Astrocyte (in vitro differentiated cells and primary cell): ENCODE results near the gene UTF1. TPM values are rescaled to one million over a fixed set of nuclear protein-coding genes. Genes with fewer than 3 reads are reported as not detected.

Source experiments
- DNase-seq: peaks from one replicate; pipeline ENCODE4 v3.0.0-alpha.2; 2010; ENCODE audit warnings: low read depth
- FAIRE-seq: peaks from 2 replicates; lab custom pipeline; 2011; peaks lifted over from hg19 to GRCh38; lab: Jason Lieb, UNC
- H2AFZ ChIP-seq: 2 replicates; pipeline ENCODE4 v1.6.0; 2012; ENCODE audit warnings: low read depth, low read length, inconsistent platforms
- H3K27ac ChIP-seq: 2 replicates; pipeline ENCODE4 v1.5.1; 2011; ENCODE audit warnings: low read depth, low read length, inconsistent platforms
- H3K27me3 ChIP-seq: 2 replicates; pipeline ENCODE4 v1.6.0; 2011; ENCODE audit warnings: low read length, inconsistent platforms; ENCODE audit not compliant: insufficient read depth
- H3K36me3 ChIP-seq: 2 replicates; pipeline ENCODE4 v1.5.1; 2011; ENCODE audit warnings: low read length, inconsistent platforms; ENCODE audit not compliant: insufficient read depth
- H3K4me1 ChIP-seq: 2 replicates; pipeline ENCODE4 v1.5.1; 2011; ENCODE audit warnings: low read length, inconsistent platforms; ENCODE audit not compliant: insufficient read depth
- H3K4me2 ChIP-seq: 2 replicates; pipeline ENCODE4 v1.6.0; 2012; ENCODE audit warnings: low read length, inconsistent platforms
- H3K4me3 ChIP-seq: 2 replicates; pipeline ENCODE4 v1.5.1; 2011; ENCODE audit warnings: low read depth, mild to moderate bottlenecking, low read length, inconsistent platforms; ENCODE audit not compliant: insufficient read depth
- H3K79me2 ChIP-seq: 2 replicates; pipeline ENCODE4 v1.6.0; 2012; ENCODE audit warnings: mild to moderate bottlenecking, low read length, inconsistent platforms; ENCODE audit not compliant: insufficient read depth
- H3K9ac ChIP-seq: 2 replicates; pipeline ENCODE4 v1.6.0; 2012; ENCODE audit warnings: mild to moderate bottlenecking, low read length, inconsistent platforms
- H3K9me3 ChIP-seq: 2 replicates; pipeline ENCODE4 v1.5.1; 2012; ENCODE audit warnings: low read depth, mild to moderate bottlenecking, low read length, inconsistent platforms; ENCODE audit not compliant: insufficient read depth
- H4K20me1 ChIP-seq: 2 replicates; pipeline ENCODE4 v1.6.0; 2012; ENCODE audit warnings: low read length, inconsistent platforms; ENCODE audit not compliant: insufficient read depth
- H3K27ac Mint-ChIP-seq: one replicate; pipeline ENCODE4 v1.8.0; 2021; ENCODE audit warnings: mild to moderate bottlenecking, mixed read lengths; ENCODE audit not compliant: unreplicated experiment
- H3K27me3 Mint-ChIP-seq: one replicate; pipeline ENCODE4 v1.8.0; 2021; ENCODE audit warnings: low read depth, mixed read lengths; ENCODE audit not compliant: unreplicated experiment
- H3K36me3 Mint-ChIP-seq: one replicate; pipeline ENCODE4 v1.8.0; 2021; ENCODE audit warnings: low read depth, mixed read lengths; ENCODE audit not compliant: unreplicated experiment
- H3K4me1 Mint-ChIP-seq: one replicate; pipeline ENCODE4 v1.8.0; 2021; ENCODE audit warnings: low read depth, mixed read lengths; ENCODE audit not compliant: unreplicated experiment
- H3K4me3 Mint-ChIP-seq: one replicate; pipeline ENCODE4 v1.8.0; 2021; ENCODE audit warnings: mild to moderate bottlenecking, moderate library complexity, mixed read lengths; ENCODE audit not compliant: unreplicated experiment
- H3K9me3 Mint-ChIP-seq: one replicate; pipeline ENCODE4 v1.8.0; 2021; ENCODE audit warnings: mild to moderate bottlenecking, mixed read lengths; ENCODE audit not compliant: unreplicated experiment
- EZH2 ChIP-seq: IDR thresholded peaks from 2 replicates; pipeline ENCODE4 v1.6.1; 2012; ENCODE audit warnings: mild to moderate bottlenecking, low read length, inconsistent platforms; ENCODE audit not compliant: insufficient read depth
- total RNA-seq: library from RNA; stranded (reverse); gene quantifications from 2 replicates; pipeline ENCODE4 v1.2.1, GENCODE V29; 2021
- TF ChIP-seq, protein P1 (sequence below): IDR thresholded peaks from 2 replicates; pipeline ENCODE4 v1.5.1; 2011; ENCODE audit warnings: low read depth, mild to moderate bottlenecking, inconsistent platforms, low read length, moderate library complexity; ENCODE audit not compliant: insufficient read depth

The UTF1 gene
- total RNA-seq, 1 donor from 2014 or later = 0.18 TPM

DNA sequence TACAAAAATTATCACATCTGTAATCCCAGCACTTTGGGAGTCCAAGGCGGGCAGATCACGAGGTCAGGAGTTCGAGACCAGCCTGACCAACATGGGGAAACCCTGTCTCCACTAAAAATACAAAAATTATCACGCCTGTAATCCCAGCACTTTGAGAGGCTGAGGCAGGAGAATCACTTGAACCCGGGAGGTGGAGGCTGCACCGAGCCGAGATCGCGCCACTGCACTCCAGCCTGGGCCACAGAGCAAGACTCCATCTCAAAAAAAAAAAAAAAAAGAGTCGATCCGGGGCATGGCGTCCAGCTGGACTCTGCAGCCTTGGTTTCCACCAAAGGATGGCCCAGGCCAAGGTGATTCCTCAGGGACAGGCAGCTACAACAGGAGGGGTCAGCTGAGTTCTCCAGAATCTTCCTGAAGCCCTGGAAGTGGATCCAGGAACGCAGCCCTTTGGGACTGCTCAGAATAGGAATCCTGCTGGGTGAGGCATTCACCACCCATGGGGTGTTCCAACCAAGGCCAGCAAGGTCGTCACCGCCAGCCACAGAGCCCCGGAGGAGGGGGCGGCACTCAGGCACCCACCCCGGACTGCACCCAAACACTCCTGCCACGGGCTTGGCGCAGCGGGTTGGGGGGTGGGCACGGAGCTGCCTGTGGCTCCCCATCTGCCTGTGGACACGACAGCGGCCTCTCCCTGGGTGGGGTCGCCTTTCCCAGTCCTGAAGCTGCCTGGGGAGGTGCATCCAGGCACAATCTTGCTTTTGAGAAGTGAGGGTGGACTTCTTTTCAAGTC, 12.0 kb upstream of the UTF1 start:
- Mint-ChIP-seq H3K4me3 (no peak overlapping the region), H3K27me3 (peaks cover 37% of the 10 kb centered on the region), H3K36me3 (no peaks in the 10 kb centered on the region), H3K27ac (no peak overlapping the region), H3K9me3 (no peaks in the 10 kb centered on the region), H3K4me1 (no peaks in the 10 kb centered on the region)
- H4K20me1 ChIP-seq = no peaks in the 10 kb centered on the region
- H3K36me3 ChIP-seq = no peaks in the 10 kb centered on the region
- no peak overlapping the region for H3K27ac ChIP-seq
- H3K4me2 ChIP-seq = no peak overlapping the region
- H2AFZ ChIP-seq = no peak overlapping the region
- H3K4me3 ChIP-seq = no peak overlapping the region
- H3K27me3 ChIP-seq = peaks cover 2% of the 10 kb centered on the region
- FAIRE-seq (no peak), DNase-seq (no peak)
- H3K4me1 ChIP-seq = no peaks in the 10 kb centered on the region
- no peak for TF ChIP-seq EZH2
- TF ChIP-seq, protein P1, sequence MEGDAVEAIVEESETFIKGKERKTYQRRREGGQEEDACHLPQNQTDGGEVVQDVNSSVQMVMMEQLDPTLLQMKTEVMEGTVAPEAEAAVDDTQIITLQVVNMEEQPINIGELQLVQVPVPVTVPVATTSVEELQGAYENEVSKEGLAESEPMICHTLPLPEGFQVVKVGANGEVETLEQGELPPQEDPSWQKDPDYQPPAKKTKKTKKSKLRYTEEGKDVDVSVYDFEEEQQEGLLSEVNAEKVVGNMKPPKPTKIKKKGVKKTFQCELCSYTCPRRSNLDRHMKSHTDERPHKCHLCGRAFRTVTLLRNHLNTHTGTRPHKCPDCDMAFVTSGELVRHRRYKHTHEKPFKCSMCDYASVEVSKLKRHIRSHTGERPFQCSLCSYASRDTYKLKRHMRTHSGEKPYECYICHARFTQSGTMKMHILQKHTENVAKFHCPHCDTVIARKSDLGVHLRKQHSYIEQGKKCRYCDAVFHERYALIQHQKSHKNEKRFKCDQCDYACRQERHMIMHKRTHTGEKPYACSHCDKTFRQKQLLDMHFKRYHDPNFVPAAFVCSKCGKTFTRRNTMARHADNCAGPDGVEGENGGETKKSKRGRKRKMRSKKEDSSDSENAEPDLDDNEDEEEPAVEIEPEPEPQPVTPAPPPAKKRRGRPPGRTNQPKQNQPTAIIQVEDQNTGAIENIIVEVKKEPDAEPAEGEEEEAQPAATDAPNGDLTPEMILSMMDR = no peak
- no peaks in the 10 kb centered on the region for H3K79me2 ChIP-seq
- no peak overlapping the region for H3K9ac ChIP-seq
- H3K9me3 ChIP-seq = no peaks in the 10 kb centered on the region

DNA sequence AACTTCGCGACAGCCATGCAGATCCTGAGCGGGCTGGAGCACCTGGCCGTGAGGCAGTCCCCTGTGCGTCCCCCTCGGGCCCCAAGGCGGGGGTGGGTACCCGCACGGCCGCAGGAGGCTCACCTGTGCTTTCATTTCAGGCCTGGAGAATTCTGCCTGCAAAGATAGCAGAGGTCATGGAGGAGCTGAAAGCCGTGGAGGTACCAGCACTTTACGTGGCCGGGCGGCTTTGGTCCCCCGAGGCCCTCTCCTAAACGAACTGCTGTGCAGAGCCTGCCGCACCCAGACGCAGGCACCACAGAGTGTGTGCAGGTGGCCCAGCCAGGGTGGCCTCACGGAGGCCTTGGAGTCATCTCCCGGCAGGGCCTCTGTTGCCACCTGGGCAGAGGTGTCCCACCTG, 11.1 kb upstream of the UTF1 start:
- Histone ChIP-seq H2AFZ (no peak overlapping the region), H3K4me3 (no peak overlapping the region), H3K9ac (no peak overlapping the region), H3K9me3 (no peaks in the 10 kb centered on the region), H3K4me1 (no peaks in the 10 kb centered on the region), H3K4me2 (no peak overlapping the region), H3K27me3 (peaks cover 2% of the 10 kb centered on the region), H3K36me3 (no peaks in the 10 kb centered on the region), H4K20me1 (no peaks in the 10 kb centered on the region), H3K79me2 (no peaks in the 10 kb centered on the region), H3K27ac (no peak overlapping the region)
- FAIRE-seq (no peak), DNase-seq (no peak)
- Mint-ChIP-seq H3K27ac (no peak overlapping the region), H3K4me3 (no peak overlapping the region), H3K36me3 (no peaks in the 10 kb centered on the region), H3K27me3 (peaks cover 39% of the 10 kb centered on the region), H3K4me1 (no peaks in the 10 kb centered on the region), H3K9me3 (no peaks in the 10 kb centered on the region)
- TF ChIP-seq, protein P1 = no peak
- TF ChIP-seq EZH2 = no peak

- DNase-seq = no peak
- Mint-ChIP-seq H3K27ac (no peak overlapping the region), H3K36me3 (no peaks in the 10 kb centered on the region), H3K4me3 (no peak overlapping the region), H3K9me3 (no peaks in the 10 kb centered on the region), H3K4me1 (no peaks in the 10 kb centered on the region), H3K27me3 (peaks cover 47% of the 10 kb centered on the region)
- Histone ChIP-seq H3K79me2 (no peaks in the 10 kb centered on the region), H3K27me3 (peaks cover 2% of the 10 kb centered on the region), H3K27ac (no peak overlapping the region), H3K4me2 (no peak overlapping the region), H3K4me3 (no peak overlapping the region), H3K9ac (no peak overlapping the region), H2AFZ (no peak overlapping the region), H3K9me3 (no peaks in the 10 kb centered on the region), H3K4me1 (no peaks in the 10 kb centered on the region), H4K20me1 (no peaks in the 10 kb centered on the region), H3K36me3 (no peaks in the 10 kb centered on the region)
- TF ChIP-seq, protein P1 = no peak
- no peak for TF ChIP-seq EZH2
- FAIRE-seq = no peak
Measured at GRCh38 chr10:133219782-133220181, 10.2 kb upstream of the UTF1 start.
